ENCODE results near the gene FBXO21. TPM values are rescaled to one million over a fixed set of nuclear protein-coding genes. Genes with fewer than 3 reads are reported as not detected.

FBXO21 gene
- total and polyA plus RNA-seq, 2 experiments from 2014 or later, result 46.3 to 84.2 TPM

DNA sequence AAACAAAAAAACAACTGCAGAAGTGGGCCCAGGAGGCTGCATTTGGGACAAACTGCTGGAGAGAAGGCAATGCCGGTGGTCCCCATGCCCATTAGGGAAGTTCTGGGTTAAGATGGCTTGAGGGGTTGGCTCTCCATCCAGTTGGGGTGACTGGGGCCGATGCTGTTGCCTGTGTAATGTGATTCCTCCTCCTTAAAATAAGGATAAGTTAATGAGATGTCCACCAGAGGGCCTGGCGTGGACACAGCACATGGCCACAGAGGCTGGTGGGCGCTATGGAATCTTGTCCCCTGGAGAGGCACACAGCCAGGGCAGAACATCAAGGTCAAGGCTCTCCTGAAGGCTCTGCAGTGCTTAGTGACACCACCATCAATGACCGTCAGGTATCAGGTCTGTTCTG is 90.0 kb downstream of the FBXO21 start:
- TF ChIP-seq JUNB (IDR thresholded peaks at IDR 0.05; ENCODE audit: unreplicated experiment), result no peak
- TF ChIP-seq, protein P1, sequence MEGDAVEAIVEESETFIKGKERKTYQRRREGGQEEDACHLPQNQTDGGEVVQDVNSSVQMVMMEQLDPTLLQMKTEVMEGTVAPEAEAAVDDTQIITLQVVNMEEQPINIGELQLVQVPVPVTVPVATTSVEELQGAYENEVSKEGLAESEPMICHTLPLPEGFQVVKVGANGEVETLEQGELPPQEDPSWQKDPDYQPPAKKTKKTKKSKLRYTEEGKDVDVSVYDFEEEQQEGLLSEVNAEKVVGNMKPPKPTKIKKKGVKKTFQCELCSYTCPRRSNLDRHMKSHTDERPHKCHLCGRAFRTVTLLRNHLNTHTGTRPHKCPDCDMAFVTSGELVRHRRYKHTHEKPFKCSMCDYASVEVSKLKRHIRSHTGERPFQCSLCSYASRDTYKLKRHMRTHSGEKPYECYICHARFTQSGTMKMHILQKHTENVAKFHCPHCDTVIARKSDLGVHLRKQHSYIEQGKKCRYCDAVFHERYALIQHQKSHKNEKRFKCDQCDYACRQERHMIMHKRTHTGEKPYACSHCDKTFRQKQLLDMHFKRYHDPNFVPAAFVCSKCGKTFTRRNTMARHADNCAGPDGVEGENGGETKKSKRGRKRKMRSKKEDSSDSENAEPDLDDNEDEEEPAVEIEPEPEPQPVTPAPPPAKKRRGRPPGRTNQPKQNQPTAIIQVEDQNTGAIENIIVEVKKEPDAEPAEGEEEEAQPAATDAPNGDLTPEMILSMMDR (conservative IDR thresholded peaks at IDR 0.05; ENCODE audit: low read depth in 2 of 2), result peak; percentile 42 to 46
- Histone ChIP-seq H3K4me3 (no peak overlapping the region), H3K27me3 (ENCODE audit: insufficient read depth) (peaks cover 28% of the 10 kb centered on the region), H3K36me3 (ENCODE audit: insufficient read depth) (no peaks in the 10 kb centered on the region), H3K9me2 (ENCODE audit: insufficient read depth) (no peaks in the 10 kb centered on the region), H2AFZ (no peak overlapping the region), H3K79me2 (replicated peaks; ENCODE audit: insufficient read depth) (no peaks in the 10 kb centered on the region), H4K20me1 (replicated peaks; ENCODE audit: insufficient read depth) (no peaks in the 10 kb centered on the region; the same call in 1 of the 2 replicates), H3K4me1 (ENCODE audit: insufficient read depth) (no peaks in the 10 kb centered on the region; the same call in 1 of the 2 replicates), H3K4me2 (no peak overlapping the region), H3F3A (replicated peaks; ENCODE audit: low read depth) (0 out of 2 replicates have a peak, but pooled peaks cover 2% of the 10 kb centered on the region), H3K27ac (ENCODE audit: low read depth) (no peak overlapping the region)
- H3K27me3 Mint-ChIP-seq (ENCODE audit: insufficient read depth, low read depth, poor library complexity), result peaks cover 23% of the 10 kb centered on the region
- peaks cover 9% of the 10 kb centered on the region for H3K4me1 Mint-ChIP-seq
- peak overlapping the region; percentile 69; the same call in 2 of the 3 replicates for H3K4me3 Mint-ChIP-seq
- no peaks in the 10 kb centered on the region for H3K9me3 Mint-ChIP-seq
- ATAC-seq, result peak; percentile 28
- no peak overlapping the region for H3K27ac Mint-ChIP-seq
- DNase-seq (ENCODE audit: low spot score), result peak; percentile 69
- H3K36me3 Mint-ChIP-seq (ENCODE audit: low read depth), result peaks cover 2% of the 10 kb centered on the region; the same call in 1 of the 3 replicates

DNA sequence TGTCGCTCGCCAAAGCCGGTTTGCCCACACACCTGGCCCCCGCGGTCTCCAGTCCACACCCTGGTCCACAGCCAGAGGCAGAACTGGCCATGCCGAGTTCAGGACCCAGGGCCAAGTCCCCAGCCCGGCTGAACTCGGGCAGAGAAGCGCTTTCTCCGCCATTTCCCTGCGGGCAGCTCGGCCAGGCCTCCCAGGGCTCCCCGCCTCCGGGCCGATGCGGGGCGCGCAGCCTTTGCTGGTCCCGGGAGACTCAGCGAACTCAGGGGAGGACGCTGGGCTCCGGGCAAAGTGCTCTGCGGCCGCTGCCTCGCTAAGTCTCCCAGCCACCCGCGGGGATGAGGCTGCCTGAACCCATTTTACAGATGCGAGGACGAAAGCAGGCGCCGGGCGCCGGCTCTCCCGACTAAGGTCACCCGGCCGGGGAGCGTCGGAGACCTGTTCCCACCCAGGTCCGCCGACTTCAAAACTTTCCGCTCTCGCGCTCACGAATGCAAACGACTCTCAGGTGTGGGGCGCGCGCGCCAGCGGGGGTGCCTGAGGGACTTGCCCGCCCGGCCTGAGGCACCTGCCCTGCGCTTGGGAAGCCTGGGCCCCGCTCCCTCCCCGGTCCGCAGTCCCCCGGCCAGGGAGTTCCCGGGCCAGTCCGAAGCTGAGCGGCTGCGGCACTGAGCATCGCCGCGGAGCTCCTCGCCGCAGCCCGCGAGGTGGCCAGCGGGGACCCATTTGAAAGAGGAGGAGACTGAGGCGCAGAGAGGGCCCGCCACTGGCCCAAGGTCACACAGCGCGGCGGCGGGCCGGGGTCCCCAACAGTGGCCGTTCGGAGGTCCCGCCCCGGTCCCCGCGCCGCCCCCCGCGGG is 91.7 kb downstream of the FBXO21 start:
- Histone ChIP-seq H3K27me3 (ENCODE audit: insufficient read depth) (peaks cover 28% of the 10 kb centered on the region), H3K4me3 (peak overlapping the region; percentile 80), H3K79me2 (replicated peaks; ENCODE audit: insufficient read depth) (no peaks in the 10 kb centered on the region), H3K4me2 (peak overlapping the region; percentile 88), H3K36me3 (ENCODE audit: insufficient read depth) (no peaks in the 10 kb centered on the region), H4K20me1 (replicated peaks; ENCODE audit: insufficient read depth) (no peaks in the 10 kb centered on the region; the same call in 1 of the 2 replicates), H3K4me1 (ENCODE audit: insufficient read depth) (no peaks in the 10 kb centered on the region; the same call in 1 of the 2 replicates), H3K27ac (ENCODE audit: low read depth) (no peak overlapping the region), H2AFZ (peak overlapping the region; percentile 97), H3K9me2 (ENCODE audit: insufficient read depth) (no peaks in the 10 kb centered on the region), H3F3A (replicated peaks; ENCODE audit: low read depth) (0 out of 2 replicates have a peak, but pooled peaks cover 2% of the 10 kb centered on the region)
- no peaks in the 10 kb centered on the region for H3K9me3 Mint-ChIP-seq
- H3K27ac Mint-ChIP-seq, result no peak overlapping the region
- peak; percentile 66 for ATAC-seq
- peaks cover 12% of the 10 kb centered on the region for H3K4me1 Mint-ChIP-seq
- DNase-seq (ENCODE audit: low spot score), result peak; percentile 60
- H3K36me3 Mint-ChIP-seq (ENCODE audit: low read depth), result peaks cover 2% of the 10 kb centered on the region; the same call in 1 of the 3 replicates
- H3K4me3 Mint-ChIP-seq, result peak overlapping the region; percentile 70
- H3K27me3 Mint-ChIP-seq (ENCODE audit: insufficient read depth, low read depth, poor library complexity), result peaks cover 25% of the 10 kb centered on the region
- TF ChIP-seq, protein P2, sequence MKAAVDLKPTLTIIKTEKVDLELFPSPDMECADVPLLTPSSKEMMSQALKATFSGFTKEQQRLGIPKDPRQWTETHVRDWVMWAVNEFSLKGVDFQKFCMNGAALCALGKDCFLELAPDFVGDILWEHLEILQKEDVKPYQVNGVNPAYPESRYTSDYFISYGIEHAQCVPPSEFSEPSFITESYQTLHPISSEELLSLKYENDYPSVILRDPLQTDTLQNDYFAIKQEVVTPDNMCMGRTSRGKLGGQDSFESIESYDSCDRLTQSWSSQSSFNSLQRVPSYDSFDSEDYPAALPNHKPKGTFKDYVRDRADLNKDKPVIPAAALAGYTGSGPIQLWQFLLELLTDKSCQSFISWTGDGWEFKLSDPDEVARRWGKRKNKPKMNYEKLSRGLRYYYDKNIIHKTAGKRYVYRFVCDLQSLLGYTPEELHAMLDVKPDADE (IDR thresholded peaks at IDR 0.05), result no peak
- TF ChIP-seq CREB1 (CRISPR knock-in tag; IDR thresholded peaks at IDR 0.05; ENCODE audit: low read depth) (no peak), STAT1 (IDR thresholded peaks at IDR 0.05; ENCODE audit: unreplicated experiment) (no peak), ZNF331 (CRISPR knock-in tag; IDR thresholded peaks at IDR 0.05; ENCODE audit: low read depth) (no peak), ZNF114 (CRISPR knock-in tag; IDR thresholded peaks at IDR 0.05) (no peak)
- TF ChIP-seq, protein P3, sequence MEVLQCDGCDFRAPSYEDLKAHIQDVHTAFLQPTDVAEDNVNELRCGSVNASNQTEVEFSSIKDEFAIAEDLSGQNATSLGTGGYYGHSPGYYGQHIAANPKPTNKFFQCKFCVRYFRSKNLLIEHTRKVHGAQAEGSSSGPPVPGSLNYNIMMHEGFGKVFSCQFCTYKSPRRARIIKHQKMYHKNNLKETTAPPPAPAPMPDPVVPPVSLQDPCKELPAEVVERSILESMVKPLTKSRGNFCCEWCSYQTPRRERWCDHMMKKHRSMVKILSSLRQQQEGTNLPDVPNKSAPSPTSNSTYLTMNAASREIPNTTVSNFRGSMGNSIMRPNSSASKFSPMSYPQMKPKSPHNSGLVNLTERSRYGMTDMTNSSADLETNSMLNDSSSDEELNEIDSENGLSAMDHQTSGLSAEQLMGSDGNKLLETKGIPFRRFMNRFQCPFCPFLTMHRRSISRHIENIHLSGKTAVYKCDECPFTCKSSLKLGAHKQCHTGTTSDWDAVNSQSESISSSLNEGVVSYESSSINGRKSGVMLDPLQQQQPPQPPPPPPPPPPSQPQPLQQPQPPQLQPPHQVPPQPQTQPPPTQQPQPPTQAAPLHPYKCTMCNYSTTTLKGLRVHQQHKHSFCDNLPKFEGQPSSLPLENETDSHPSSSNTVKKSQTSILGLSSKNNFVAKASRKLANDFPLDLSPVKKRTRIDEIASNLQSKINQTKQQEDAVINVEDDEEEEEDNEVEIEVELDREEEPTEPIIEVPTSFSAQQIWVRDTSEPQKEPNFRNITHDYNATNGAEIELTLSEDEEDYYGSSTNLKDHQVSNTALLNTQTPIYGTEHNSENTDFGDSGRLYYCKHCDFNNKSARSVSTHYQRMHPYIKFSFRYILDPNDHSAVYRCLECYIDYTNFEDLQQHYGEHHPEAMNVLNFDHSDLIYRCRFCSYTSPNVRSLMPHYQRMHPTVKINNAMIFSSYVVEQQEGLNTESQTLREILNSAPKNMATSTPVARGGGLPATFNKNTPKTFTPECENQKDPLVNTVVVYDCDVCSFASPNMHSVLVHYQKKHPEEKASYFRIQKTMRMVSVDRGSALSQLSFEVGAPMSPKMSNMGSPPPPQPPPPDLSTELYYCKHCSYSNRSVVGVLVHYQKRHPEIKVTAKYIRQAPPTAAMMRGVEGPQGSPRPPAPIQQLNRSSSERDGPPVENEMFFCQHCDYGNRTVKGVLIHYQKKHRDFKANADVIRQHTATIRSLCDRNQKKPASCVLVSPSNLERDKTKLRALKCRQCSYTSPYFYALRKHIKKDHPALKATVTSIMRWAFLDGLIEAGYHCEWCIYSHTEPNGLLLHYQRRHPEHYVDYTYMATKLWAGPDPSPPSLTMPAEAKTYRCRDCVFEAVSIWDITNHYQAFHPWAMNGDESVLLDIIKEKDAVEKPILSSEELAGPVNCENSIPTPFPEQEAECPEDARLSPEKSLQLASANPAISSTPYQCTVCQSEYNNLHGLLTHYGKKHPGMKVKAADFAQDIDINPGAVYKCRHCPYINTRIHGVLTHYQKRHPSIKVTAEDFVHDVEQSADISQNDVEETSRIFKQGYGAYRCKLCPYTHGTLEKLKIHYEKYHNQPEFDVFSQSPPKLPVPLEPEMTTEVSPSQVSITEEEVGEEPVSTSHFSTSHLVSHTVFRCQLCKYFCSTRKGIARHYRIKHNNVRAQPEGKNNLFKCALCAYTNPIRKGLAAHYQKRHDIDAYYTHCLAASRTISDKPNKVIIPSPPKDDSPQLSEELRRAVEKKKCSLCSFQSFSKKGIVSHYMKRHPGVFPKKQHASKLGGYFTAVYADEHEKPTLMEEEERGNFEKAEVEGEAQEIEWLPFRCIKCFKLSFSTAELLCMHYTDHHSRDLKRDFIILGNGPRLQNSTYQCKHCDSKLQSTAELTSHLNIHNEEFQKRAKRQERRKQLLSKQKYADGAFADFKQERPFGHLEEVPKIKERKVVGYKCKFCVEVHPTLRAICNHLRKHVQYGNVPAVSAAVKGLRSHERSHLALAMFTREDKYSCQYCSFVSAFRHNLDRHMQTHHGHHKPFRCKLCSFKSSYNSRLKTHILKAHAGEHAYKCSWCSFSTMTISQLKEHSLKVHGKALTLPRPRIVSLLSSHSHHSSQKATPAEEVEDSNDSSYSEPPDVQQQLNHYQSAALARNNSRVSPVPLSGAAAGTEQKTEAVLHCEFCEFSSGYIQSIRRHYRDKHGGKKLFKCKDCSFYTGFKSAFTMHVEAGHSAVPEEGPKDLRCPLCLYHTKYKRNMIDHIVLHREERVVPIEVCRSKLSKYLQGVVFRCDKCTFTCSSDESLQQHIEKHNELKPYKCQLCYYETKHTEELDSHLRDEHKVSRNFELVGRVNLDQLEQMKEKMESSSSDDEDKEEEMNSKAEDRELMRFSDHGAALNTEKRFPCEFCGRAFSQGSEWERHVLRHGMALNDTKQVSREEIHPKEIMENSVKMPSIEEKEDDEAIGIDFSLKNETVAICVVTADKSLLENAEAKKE (CRISPR knock-in tag; IDR thresholded peaks at IDR 0.05), result no peak
- TF ChIP-seq, protein P1 (conservative IDR thresholded peaks at IDR 0.05; ENCODE audit: low read depth in 2 of 2), result no peak
